GM18907 (cell line): Measurements from ENCODE around the gene ST6GAL2.

Source experiments
- ATAC-seq: cut with Tn5 transposase; IDR thresholded peaks from one replicate; pipeline ENCODE4 v1.9.1; 2021; ENCODE audit warnings: mild to moderate bottlenecking, moderate library complexity; ENCODE audit not compliant: unreplicated experiment

ST6GAL2 gene

GRCh38 chr2:106866641-106867040 lies 19.3 kb downstream of the ST6GAL2 start:
- ATAC-seq, result no peak

- no peak for ATAC-seq
Observed at GRCh38 chr2:106864051-106864450, 21.9 kb downstream of the ST6GAL2 start.

- ATAC-seq, result no peak
Observed at GRCh38 chr2:106863387-106863786, 22.6 kb downstream of the ST6GAL2 start.

GRCh38 chr2:106859498-106859897 lies 26.5 kb downstream of the ST6GAL2 start:
- ATAC-seq, result no peak

- ATAC-seq, result no peak
Observed at GRCh38 chr2:106858810-106859209, 27.2 kb downstream of the ST6GAL2 start.

- ATAC-seq, result no peak
Observed at GRCh38 chr2:106857882-106858478, 28.0 kb downstream of the ST6GAL2 start.

GRCh38 chr2:106853631-106854030 lies 32.3 kb downstream of the ST6GAL2 start:
- ATAC-seq, result no peak

- no peak for ATAC-seq
Observed at GRCh38 chr2:106851881-106852501, 34.0 kb downstream of the ST6GAL2 start.

- no peak for ATAC-seq
Observed at GRCh38 chr2:106851087-106851874, 34.7 kb downstream of the ST6GAL2 start.

GRCh38 chr2:106849253-106849652 lies 36.7 kb downstream of the ST6GAL2 start:
- ATAC-seq, result no peak

- no peak for ATAC-seq
Observed at GRCh38 chr2:106847366-106847765, 38.6 kb downstream of the ST6GAL2 start.

GRCh38 chr2:106845716-106846115 lies 40.3 kb downstream of the ST6GAL2 start:
- ATAC-seq, result no peak

- no peak for ATAC-seq
Observed at GRCh38 chr2:106843910-106844250, 42.1 kb downstream of the ST6GAL2 start.

GRCh38 chr2:106843001-106843909 lies 42.7 kb downstream of the ST6GAL2 start:
- no peak for ATAC-seq

GRCh38 chr2:106841886-106842645 lies 43.9 kb downstream of the ST6GAL2 start:
- no peak for ATAC-seq

GRCh38 chr2:106840818-106841217 lies 45.1 kb downstream of the ST6GAL2 start:
- ATAC-seq, result no peak

GRCh38 chr2:106839849-106840595 lies 45.9 kb downstream of the ST6GAL2 start:
- no peak for ATAC-seq

- no peak for ATAC-seq
Observed at GRCh38 chr2:106833256-106833655, 52.7 kb downstream of the ST6GAL2 start.

GRCh38 chr2:106831816-106832569 lies 54.0 kb downstream of the ST6GAL2 start:
- no peak for ATAC-seq
